HEK293 (cell line): ENCODE data around the gene TMEM86A.

ENCODE experiments used
- CTCF ChIA-PET: fragments of 350-600 bp; formaldehyde crosslinking; extraction: SDS; loops from one replicate; lab custom pipeline; 2021; ENCODE audit warnings: antibody characterized with exemption; lab: Yijun Ruan, JAX
- POLR2A ChIA-PET: fragments of 300-600 bp; formaldehyde crosslinking; extraction: SDS; loops from one replicate; lab custom pipeline; 2020; ENCODE audit warnings: antibody characterized with exemption, inconsistent platforms; lab: Yijun Ruan, JAX
- H3K27ac ChIP-seq: fragments of 200-500 bp; sonication (Bioruptor generic); 2 replicates; pipeline ENCODE4 v1.5.1; 2014; ENCODE audit warnings: low read depth, low read length, control low read depth, inconsistent platforms; ENCODE audit errors: extremely low read depth
- H3K36me3 ChIP-seq, 2 experiments: fragments of 200-500 bp in 1 of 2; sonication (Bioruptor generic) in 1 of 2; 1 replicate in 1 of 2; 2 replicates in 1 of 2; pipeline ENCODE4 v1.5.1; 2014 to 2017; ENCODE audit warnings: inconsistent platforms in 2 of 2, low read length in 2 of 2; ENCODE audit not compliant: control insufficient read depth in 2 of 2, insufficient read depth in 1 of 2
- H3K4me1 ChIP-seq: fragments of 200-500 bp; sonication (Bioruptor generic); 2 replicates; pipeline ENCODE4 v1.5.1; 2014; ENCODE audit warnings: mild to moderate bottlenecking, low read length, inconsistent platforms; ENCODE audit not compliant: control insufficient read depth, insufficient read depth
- H3K4me3 ChIP-seq: 2 replicates; pipeline ENCODE4 v1.5.1; 2011; ENCODE audit warnings: low read depth, mild to moderate bottlenecking, control low read depth, low read length, moderate library complexity
- H3K9me3 ChIP-seq: fragments of 200-500 bp; sonication (Bioruptor generic); 2 replicates; pipeline ENCODE4 v1.5.1; 2014; ENCODE audit warnings: low read depth, low read length, inconsistent platforms; ENCODE audit not compliant: control insufficient read depth, insufficient read depth
- OVOL3 ChIP-seq: fragments of 450-650 bp; formaldehyde crosslinking; IDR thresholded peaks from 2 replicates; pipeline ENCODE4 v1.5.1; 2016; ENCODE audit warnings: missing biosample characterization, missing genetic modification characterization
- ZBTB48 ChIP-seq: fragments of 450-650 bp; formaldehyde crosslinking; IDR thresholded peaks from 2 replicates; pipeline ENCODE4 v1.5.1; 2016; ENCODE audit warnings: missing biosample characterization, missing genetic modification characterization
- ZFP37 ChIP-seq: fragments of 450-650 bp; formaldehyde crosslinking; IDR thresholded peaks from 2 replicates; pipeline ENCODE4 v1.5.1; 2016; ENCODE audit warnings: missing biosample characterization, missing genetic modification characterization
- ZNF10 ChIP-seq: fragments of 450-650 bp; formaldehyde crosslinking; IDR thresholded peaks from 2 replicates; pipeline ENCODE4 v1.5.1; 2017; ENCODE audit warnings: missing biosample characterization, missing genetic modification characterization
- ZNF169 ChIP-seq: fragments of 450-650 bp; formaldehyde crosslinking; IDR thresholded peaks from 2 replicates; pipeline ENCODE4 v1.5.1; 2016; ENCODE audit warnings: missing biosample characterization, missing genetic modification characterization
- ZNF174 ChIP-seq: fragments of 450-650 bp; formaldehyde crosslinking; IDR thresholded peaks from 2 replicates; pipeline ENCODE4 v1.5.0; 2017; ENCODE audit warnings: missing biosample characterization, mild to moderate bottlenecking, missing genetic modification characterization
- ZNF211 ChIP-seq: fragments of 450-650 bp; formaldehyde crosslinking; IDR thresholded peaks from 2 replicates; pipeline ENCODE4 v1.5.1; 2016; ENCODE audit warnings: low read depth, missing biosample characterization, missing genetic modification characterization
- ZNF544 ChIP-seq: fragments of 450-650 bp; formaldehyde crosslinking; IDR thresholded peaks from 2 replicates; pipeline ENCODE4 v1.5.0; 2017; ENCODE audit warnings: missing biosample characterization, missing genetic modification characterization
- ZNF560 ChIP-seq: fragments of 450-650 bp; formaldehyde crosslinking; IDR thresholded peaks from 2 replicates; pipeline ENCODE4 v1.5.1; 2017; ENCODE audit warnings: missing biosample characterization, missing genetic modification characterization, borderline replicate concordance
- ZNF571 ChIP-seq: fragments of 450-650 bp; formaldehyde crosslinking; IDR thresholded peaks from 2 replicates; pipeline ENCODE4 v1.5.0; 2017; ENCODE audit warnings: missing biosample characterization, missing genetic modification characterization
- ZNF585B ChIP-seq: fragments of 450-650 bp; formaldehyde crosslinking; IDR thresholded peaks from 2 replicates; pipeline ENCODE4 v1.5.1; 2016; ENCODE audit warnings: missing biosample characterization, missing genetic modification characterization
- ZNF658 ChIP-seq: fragments of 450-650 bp; formaldehyde crosslinking; IDR thresholded peaks from 2 replicates; pipeline ENCODE4; 2016; ENCODE audit warnings: missing biosample characterization, missing genetic modification characterization
- ZNF677 ChIP-seq: fragments of 450-650 bp; IDR thresholded peaks from 2 replicates; pipeline ENCODE4 v1.5.0; 2018; ENCODE audit warnings: missing biosample characterization, mild to moderate bottlenecking, missing genetic modification characterization, moderate library complexity
- TF ChIP-seq, protein P1 (sequence below): fragments of 450-650 bp; formaldehyde crosslinking; IDR thresholded peaks from 2 replicates; pipeline ENCODE4 v1.5.1; 2016; ENCODE audit warnings: missing biosample characterization, missing genetic modification characterization
- TF ChIP-seq, protein P2 (sequence below): fragments of 450-650 bp; formaldehyde crosslinking; IDR thresholded peaks from 2 replicates; pipeline ENCODE4 v1.5.1; 2016; ENCODE audit warnings: missing biosample characterization, missing genetic modification characterization
- TF ChIP-seq, protein P3 (sequence below): fragments of 450-650 bp; formaldehyde crosslinking; IDR thresholded peaks from 2 replicates; pipeline ENCODE4 v1.5.1; 2016; ENCODE audit warnings: missing biosample characterization, missing genetic modification characterization, borderline replicate concordance
- TF ChIP-seq, protein P4 (sequence below): fragments of 450-650 bp; formaldehyde crosslinking; conservative IDR thresholded peaks from 2 replicates; pipeline ENCODE4 v1.5.1; 2016; ENCODE audit warnings: low read depth, missing biosample characterization, missing genetic modification characterization
- TF ChIP-seq, protein P5 (sequence below): fragments of 450-650 bp; formaldehyde crosslinking; IDR thresholded peaks from 2 replicates; pipeline ENCODE4 v1.5.1; 2016; ENCODE audit warnings: missing biosample characterization, missing genetic modification characterization
- TF ChIP-seq, protein P6 (sequence below): fragments of 450-650 bp; formaldehyde crosslinking; IDR thresholded peaks from 2 replicates; pipeline ENCODE4 v1.5.1; 2016; ENCODE audit warnings: missing biosample characterization, missing genetic modification characterization

TMEM86A gene

DNA sequence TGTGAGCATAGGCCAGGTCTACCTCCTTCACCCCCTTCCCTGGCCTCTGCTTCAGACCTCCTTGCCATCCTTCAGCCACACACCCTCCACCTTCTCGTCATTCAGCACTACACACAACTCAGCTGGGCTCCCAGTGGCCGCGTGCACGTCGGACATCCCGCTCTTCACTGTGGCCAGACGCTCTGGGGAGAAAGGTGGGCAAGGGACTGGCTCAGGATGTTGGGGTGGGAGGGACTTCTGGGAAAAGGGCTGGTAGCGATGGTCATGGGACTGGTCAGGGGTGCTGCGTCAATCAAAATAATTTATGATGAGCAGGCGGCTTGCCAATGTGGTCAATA is 15.8 kb downstream of the TMEM86A start:
- Histone ChIP-seq H3K36me3 (no peaks in the 10 kb centered on the region), H3K4me1 (no peaks in the 10 kb centered on the region), H3K27ac (no peak overlapping the region), H3K9me3 (no peaks in the 10 kb centered on the region), H3K4me3 (no peak overlapping the region)
- POLR2A ChIA-PET = no interaction called here
- CTCF ChIA-PET = interaction anchor here (3.4 kb wide), 1 partner anchor 14 kb away, joined by 19 read pairs; no protein-coding TSS in a partner anchor
- TF ChIP-seq ZNF658 (tag by site-specific recombination) (no peak), ZNF544 (no peak), ZNF571 (tag by site-specific recombination) (no peak), ZNF10 (tag by site-specific recombination) (no peak), ZNF174 (tag by site-specific recombination) (no peak), ZBTB48 (tag by site-specific recombination) (no peak), ZNF169 (tag by site-specific recombination) (no peak), ZNF211 (no peak), ZNF677 (no peak), OVOL3 (tag by site-specific recombination) (no peak), ZNF585B (tag by site-specific recombination) (no peak), ZFP37 (no peak), ZNF560 (no peak)
- TF ChIP-seq, protein P1, sequence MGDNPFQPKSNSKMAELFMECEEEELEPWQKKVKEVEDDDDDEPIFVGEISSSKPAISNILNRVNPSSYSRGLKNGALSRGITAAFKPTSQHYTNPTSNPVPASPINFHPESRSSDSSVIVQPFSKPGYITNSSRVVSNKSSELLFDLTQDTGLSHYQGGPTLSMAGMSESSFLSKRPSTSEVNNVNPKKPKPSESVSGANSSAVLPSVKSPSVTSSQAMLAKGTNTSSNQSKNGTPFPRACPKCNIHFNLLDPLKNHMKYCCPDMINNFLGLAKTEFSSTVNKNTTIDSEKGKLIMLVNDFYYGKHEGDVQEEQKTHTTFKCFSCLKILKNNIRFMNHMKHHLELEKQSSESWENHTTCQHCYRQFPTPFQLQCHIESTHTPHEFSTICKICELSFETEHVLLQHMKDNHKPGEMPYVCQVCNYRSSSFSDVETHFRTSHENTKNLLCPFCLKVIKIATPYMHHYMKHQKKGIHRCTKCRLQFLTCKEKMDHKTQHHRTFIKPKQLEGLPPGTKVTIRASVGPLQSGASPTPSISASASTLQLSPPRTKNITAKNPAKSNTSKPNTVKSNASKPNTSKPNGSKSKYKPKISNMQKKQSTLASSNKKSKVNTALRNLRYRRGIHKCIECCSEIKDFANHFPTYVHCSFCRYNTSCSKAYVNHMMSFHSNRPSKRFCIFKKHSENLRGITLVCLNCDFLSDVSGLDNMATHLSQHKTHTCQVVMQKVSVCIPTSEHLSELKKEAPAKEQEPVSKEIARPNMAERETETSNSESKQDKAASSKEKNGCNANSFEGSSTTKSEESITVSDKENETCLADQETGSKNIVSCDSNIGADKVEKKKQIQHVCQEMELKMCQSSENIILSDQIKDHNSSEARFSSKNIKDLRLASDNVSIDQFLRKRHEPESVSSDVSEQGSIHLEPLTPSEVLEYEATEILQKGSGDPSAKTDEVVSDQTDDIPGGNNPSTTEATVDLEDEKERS (tag by site-specific recombination) = no peak
- TF ChIP-seq, protein P2, sequence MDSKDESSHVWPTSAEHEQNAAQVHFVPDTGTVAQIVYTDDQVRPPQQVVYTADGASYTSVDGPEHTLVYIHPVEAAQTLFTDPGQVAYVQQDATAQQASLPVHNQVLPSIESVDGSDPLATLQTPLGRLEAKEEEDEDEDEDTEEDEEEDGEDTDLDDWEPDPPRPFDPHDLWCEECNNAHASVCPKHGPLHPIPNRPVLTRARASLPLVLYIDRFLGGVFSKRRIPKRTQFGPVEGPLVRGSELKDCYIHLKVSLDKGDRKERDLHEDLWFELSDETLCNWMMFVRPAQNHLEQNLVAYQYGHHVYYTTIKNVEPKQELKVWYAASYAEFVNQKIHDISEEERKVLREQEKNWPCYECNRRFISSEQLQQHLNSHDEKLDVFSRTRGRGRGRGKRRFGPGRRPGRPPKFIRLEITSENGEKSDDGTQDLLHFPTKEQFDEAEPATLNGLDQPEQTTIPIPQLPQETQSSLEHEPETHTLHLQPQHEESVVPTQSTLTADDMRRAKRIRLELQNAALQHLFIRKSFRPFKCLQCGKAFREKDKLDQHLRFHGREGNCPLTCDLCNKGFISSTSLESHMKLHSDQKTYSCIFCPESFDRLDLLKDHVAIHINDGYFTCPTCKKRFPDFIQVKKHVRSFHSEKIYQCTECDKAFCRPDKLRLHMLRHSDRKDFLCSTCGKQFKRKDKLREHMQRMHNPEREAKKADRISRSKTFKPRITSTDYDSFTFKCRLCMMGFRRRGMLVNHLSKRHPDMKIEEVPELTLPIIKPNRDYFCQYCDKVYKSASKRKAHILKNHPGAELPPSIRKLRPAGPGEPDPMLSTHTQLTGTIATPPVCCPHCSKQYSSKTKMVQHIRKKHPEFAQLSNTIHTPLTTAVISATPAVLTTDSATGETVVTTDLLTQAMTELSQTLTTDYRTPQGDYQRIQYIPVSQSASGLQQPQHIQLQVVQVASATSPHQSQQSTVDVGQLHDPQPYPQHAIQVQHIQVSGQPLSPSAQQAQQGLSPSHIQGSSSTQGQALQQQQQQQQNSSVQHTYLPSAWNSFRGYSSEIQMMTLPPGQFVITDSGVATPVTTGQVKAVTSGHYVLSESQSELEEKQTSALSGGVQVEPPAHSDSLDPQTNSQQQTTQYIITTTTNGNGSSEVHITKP (tag by site-specific recombination) = no peak
- TF ChIP-seq, protein P3, sequence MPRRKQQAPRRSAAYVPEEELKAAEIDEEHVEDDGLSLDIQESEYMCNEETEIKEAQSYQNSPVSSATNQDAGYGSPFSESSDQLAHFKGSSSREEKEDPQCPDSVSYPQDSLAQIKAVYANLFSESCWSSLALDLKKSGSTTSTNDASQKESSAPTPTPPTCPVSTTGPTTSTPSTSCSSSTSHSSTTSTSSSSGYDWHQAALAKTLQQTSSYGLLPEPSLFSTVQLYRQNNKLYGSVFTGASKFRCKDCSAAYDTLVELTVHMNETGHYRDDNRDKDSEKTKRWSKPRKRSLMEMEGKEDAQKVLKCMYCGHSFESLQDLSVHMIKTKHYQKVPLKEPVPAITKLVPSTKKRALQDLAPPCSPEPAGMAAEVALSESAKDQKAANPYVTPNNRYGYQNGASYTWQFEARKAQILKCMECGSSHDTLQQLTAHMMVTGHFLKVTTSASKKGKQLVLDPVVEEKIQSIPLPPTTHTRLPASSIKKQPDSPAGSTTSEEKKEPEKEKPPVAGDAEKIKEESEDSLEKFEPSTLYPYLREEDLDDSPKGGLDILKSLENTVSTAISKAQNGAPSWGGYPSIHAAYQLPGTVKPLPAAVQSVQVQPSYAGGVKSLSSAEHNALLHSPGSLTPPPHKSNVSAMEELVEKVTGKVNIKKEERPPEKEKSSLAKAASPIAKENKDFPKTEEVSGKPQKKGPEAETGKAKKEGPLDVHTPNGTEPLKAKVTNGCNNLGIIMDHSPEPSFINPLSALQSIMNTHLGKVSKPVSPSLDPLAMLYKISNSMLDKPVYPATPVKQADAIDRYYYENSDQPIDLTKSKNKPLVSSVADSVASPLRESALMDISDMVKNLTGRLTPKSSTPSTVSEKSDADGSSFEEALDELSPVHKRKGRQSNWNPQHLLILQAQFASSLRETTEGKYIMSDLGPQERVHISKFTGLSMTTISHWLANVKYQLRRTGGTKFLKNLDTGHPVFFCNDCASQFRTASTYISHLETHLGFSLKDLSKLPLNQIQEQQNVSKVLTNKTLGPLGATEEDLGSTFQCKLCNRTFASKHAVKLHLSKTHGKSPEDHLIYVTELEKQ (tag by site-specific recombination) = no peak
- TF ChIP-seq, protein P4, sequence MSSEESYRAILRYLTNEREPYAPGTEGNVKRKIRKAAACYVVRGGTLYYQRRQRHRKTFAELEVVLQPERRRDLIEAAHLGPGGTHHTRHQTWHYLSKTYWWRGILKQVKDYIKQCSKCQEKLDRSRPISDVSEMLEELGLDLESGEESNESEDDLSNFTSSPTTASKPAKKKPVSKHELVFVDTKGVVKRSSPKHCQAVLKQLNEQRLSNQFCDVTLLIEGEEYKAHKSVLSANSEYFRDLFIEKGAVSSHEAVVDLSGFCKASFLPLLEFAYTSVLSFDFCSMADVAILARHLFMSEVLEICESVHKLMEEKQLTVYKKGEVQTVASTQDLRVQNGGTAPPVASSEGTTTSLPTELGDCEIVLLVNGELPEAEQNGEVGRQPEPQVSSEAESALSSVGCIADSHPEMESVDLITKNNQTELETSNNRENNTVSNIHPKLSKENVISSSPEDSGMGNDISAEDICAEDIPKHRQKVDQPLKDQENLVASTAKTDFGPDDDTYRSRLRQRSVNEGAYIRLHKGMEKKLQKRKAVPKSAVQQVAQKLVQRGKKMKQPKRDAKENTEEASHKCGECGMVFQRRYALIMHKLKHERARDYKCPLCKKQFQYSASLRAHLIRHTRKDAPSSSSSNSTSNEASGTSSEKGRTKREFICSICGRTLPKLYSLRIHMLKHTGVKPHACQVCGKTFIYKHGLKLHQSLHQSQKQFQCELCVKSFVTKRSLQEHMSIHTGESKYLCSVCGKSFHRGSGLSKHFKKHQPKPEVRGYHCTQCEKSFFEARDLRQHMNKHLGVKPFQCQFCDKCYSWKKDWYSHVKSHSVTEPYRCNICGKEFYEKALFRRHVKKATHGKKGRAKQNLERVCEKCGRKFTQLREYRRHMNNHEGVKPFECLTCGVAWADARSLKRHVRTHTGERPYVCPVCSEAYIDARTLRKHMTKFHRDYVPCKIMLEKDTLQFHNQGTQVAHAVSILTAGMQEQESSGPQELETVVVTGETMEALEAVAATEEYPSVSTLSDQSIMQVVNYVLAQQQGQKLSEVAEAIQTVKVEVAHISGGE = no peak
- TF ChIP-seq, protein P5, sequence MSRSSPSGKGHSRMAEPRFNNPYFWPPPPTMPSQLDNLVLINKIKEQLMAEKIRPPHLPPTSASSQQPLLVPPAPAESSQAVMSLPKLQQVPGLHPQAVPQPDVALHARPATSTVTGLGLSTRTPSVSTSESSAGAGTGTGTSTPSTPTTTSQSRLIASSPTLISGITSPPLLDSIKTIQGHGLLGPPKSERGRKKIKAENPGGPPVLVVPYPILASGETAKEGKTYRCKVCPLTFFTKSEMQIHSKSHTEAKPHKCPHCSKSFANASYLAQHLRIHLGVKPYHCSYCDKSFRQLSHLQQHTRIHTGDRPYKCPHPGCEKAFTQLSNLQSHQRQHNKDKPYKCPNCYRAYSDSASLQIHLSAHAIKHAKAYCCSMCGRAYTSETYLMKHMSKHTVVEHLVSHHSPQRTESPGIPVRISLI (tag by site-specific recombination) = no peak
- TF ChIP-seq, protein P6, sequence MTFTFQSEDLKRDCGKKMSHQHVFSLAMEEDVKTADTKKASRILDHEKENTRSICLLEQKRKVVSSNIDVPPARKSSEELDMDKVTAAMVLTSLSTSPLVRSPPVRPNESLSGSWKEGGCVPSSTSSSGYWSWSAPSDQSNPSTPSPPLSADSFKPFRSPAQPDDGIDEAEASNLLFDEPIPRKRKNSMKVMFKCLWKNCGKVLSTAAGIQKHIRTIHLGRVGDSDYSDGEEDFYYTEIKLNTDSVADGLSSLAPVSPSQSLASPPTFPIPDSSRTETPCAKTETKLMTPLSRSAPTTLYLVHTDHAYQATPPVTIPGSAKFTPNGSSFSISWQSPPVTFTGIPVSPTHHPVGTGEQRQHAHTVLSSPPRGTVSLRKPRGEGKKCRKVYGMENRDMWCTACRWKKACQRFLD = no peak
